ENCODE measurements around the gene GARNL3.

The GARNL3 gene

GRCh38 chr9:127280880-127281660 is 16.5 kb downstream of the GARNL3 start:
- no peak for DNase-seq

- no peak for DNase-seq
Observed at GRCh38 chr9:127281891-127282290, 17.3 kb downstream of the GARNL3 start.

- DNase-seq = no peak
Observed at GRCh38 chr9:127282611-127283010, 18.0 kb downstream of the GARNL3 start.

- no peak for DNase-seq
Observed at GRCh38 chr9:127283135-127283534, 18.6 kb downstream of the GARNL3 start.

GRCh38 chr9:127283917-127284497 is 19.4 kb downstream of the GARNL3 start:
- no peak for DNase-seq

GRCh38 chr9:127285965-127286364 is 21.4 kb downstream of the GARNL3 start:
- DNase-seq = no peak

- no peak for DNase-seq
Observed at GRCh38 chr9:127290561-127291065, 26.0 kb downstream of the GARNL3 start.

GRCh38 chr9:127291246-127291778 is 26.7 kb downstream of the GARNL3 start:
- no peak for DNase-seq

- DNase-seq = no peak
Observed at GRCh38 chr9:127292415-127292814, 27.8 kb downstream of the GARNL3 start.

GRCh38 chr9:127293328-127293727 is 28.8 kb downstream of the GARNL3 start:
- DNase-seq = no peak

GRCh38 chr9:127293767-127294166 is 29.2 kb downstream of the GARNL3 start:
- DNase-seq = no peak

GRCh38 chr9:127295005-127295404 is 30.4 kb downstream of the GARNL3 start:
- no peak for DNase-seq

GRCh38 chr9:127300886-127301447 is 36.4 kb downstream of the GARNL3 start:
- no peak for DNase-seq

GRCh38 chr9:127303830-127304229 is 39.3 kb downstream of the GARNL3 start:
- DNase-seq = no peak

GRCh38 chr9:127305206-127305837 is 40.7 kb downstream of the GARNL3 start:
- DNase-seq = no peak

- DNase-seq = no peak
Observed at GRCh38 chr9:127305838-127306226, 41.3 kb downstream of the GARNL3 start.

GRCh38 chr9:127307802-127308201 is 43.2 kb downstream of the GARNL3 start:
- no peak for DNase-seq

- no peak for DNase-seq
Observed at GRCh38 chr9:127308652-127309434, 44.3 kb downstream of the GARNL3 start.

GRCh38 chr9:127309715-127310114 is 45.1 kb downstream of the GARNL3 start:
- no peak for DNase-seq

- no peak for DNase-seq
Observed at GRCh38 chr9:127311239-127311741, 46.7 kb downstream of the GARNL3 start.

GRCh38 chr9:127313042-127313560 is 48.5 kb downstream of the GARNL3 start:
- DNase-seq = no peak

- no peak for DNase-seq
Observed at GRCh38 chr9:127314911-127315310, 50.3 kb downstream of the GARNL3 start.

Measured in activated effector memory CD4-positive, alpha-beta T cell treated with Interleukin-2 at 50 U/mL for 16 hours (primary cell).